ENCODE data around the gene ASPM.
"Not testable (repeated sequence)": the region's sequence is repeated elsewhere in the genome, so short reads cannot be mapped to it uniquely, and the experiment has no call there.

The ASPM gene

GRCh38 chr1:197036861-197037260 lies 109.6 kb downstream of the ASPM start:
- H3K9ac ChIP-seq (ENCODE audit: low read depth, low read length) = no peak overlapping the region
- H3K36me3 ChIP-seq (ENCODE audit: insufficient read depth, low read length) = no peaks in the 10 kb centered on the region
- no peaks in the 10 kb centered on the region for H3K4me1 ChIP-seq (ENCODE audit: insufficient read depth, low read length)
- H3K27ac ChIP-seq (ENCODE audit: low read depth, low read length) = no peak overlapping the region
- 95% methylated on average over 3 of the region's 3 CpGs for WGBS
- H3K27me3 ChIP-seq (ENCODE audit: insufficient read depth, low read length) = no peaks in the 10 kb centered on the region
- no peaks in the 10 kb centered on the region for H3K9me3 ChIP-seq (ENCODE audit: insufficient read depth, low read depth, low read length)
- H3K4me3 ChIP-seq (ENCODE audit: low read length) = no peak overlapping the region

DNA sequence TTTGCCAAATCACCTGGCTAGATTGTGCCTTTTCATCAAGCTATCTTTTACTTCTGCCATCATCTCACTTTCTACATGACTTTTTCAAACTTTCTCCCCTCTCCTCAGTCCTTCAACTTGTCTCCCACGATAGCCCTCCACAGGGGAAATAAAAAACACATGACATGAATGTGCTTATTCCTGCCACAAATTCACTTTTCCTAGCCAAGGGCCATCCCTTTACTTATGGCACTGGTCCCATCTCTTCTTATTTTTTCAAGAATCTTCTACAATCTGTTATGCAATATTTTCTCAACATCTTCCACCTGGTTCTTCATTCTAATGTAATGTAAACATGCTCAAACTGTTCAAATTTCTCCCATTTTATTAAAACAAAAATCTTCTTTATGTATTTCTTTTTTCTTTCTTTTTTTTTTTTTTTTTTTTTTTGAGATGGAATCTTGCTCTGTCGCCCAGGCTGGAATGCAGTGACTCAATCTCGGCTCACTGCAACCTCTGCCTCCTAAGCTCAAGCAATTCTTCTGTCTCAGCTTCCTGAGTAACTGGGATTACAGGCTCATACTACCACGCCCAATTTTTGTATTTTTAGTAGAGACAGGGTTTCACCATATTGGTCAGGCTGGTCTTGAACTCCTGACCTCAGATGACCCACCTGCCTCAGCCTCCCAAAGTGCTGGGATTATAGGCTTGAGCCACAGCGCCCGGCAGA lies 111.7 kb downstream of the ASPM start:
- not testable (repeated sequence) for H3K4me1 ChIP-seq (ENCODE audit: insufficient read depth, low read length); H3K9me3 ChIP-seq (ENCODE audit: insufficient read depth, low read depth, low read length); H3K27me3 ChIP-seq (ENCODE audit: insufficient read depth, low read length); H3K4me3 ChIP-seq (ENCODE audit: low read length); H3K36me3 ChIP-seq (ENCODE audit: insufficient read depth, low read length); H3K27ac ChIP-seq (ENCODE audit: low read depth, low read length); H3K9ac ChIP-seq (ENCODE audit: low read depth, low read length)
- 94% methylated on average over 6 of the region's 6 CpGs for WGBS
